Stimulated activated naive CD8-positive, alpha-beta T cell treated with anti-CD3 and anti-CD28 coated beads, Interleukin-15, Interleukin-2, amounts not matched to agents 100 U/mL and 50 U/mL, for 24 hours (primary cell): Measurements from ENCODE around the gene IL11.
"Not testable (repeated sequence)": the region's sequence is repeated elsewhere in the genome, so short reads cannot be mapped to it uniquely, and the experiment has no call there.

Experiments
- ATAC-seq: fragments of 150-1000 bp; cut with Tn5 transposase; one replicate; pipeline ENCODE4 v1.10.0; 2021
- DNase-seq: peaks from one replicate; pipeline ENCODE4 v3.0.0; 2021

IL11 gene

DNA sequence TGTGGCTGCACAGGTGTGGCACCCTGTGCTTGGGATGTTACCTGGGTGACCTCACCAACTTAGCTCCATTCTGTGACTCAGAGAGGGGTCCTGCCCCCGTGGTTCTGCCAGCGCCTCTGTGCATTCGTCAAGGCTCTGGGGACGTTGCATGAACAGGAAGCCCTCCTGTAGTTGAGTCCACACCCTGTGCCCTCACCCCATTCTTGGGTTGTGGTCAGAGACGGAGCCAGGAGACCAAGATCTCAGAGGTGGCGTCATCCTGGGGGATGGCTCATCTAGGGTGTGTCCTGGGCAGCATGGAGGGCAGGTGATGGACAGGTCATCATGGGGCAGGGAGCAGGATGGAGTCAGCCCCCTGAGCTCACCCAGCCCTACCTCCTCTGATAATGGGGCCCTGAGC, 18.2 kb downstream of the IL11 start:
- no peak for DNase-seq
- no peak for ATAC-seq

GRCh38 chr19:55350620-55351315, 19.5 kb downstream of the IL11 start:
- no peak for ATAC-seq
- DNase-seq = no peak

GRCh38 chr19:55348317-55349034, 21.8 kb downstream of the IL11 start:
- ATAC-seq = no peak
- no peak for DNase-seq

- DNase-seq = no peak
- ATAC-seq = no peak
These were observed 22.7 kb downstream of the IL11 start for GRCh38 chr19:55347442-55348009.

DNA sequence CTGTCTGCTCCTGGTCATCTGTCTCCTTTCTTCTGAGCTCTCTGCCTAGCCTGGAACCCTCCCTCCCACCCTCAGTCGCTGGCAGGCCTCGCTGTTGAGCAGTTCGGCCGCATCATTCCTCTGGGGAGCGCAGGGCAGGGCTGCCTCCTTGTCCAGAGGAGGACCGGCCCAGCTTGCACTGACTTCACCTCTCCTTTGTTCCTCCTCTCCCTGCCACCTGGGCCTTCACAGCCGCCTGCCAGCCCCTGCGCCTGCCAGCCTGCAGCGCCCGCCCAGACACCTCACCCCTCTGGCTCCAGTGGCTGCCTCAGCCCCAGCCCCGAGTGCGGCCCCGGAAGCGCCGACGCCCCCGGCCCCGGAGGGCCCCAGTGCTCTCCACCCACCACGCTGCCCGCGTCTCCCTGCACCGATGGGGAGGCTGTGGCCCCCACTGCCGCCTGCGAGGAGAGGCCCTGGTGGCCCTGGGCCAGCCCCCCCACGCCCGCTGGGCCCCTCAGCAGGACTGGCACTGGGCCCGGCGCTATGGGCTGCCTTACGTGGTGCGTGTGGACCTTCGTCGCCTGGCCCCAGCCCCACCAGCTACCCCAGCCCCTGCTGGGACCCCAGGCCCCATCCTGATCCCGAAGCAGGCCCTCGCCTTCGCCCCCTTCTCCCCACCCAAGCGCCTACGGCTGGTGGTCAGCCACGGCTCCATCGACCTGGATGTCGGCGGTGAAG, 23.4 kb downstream of the IL11 start:
- no peak for DNase-seq
- no peak for ATAC-seq

DNA sequence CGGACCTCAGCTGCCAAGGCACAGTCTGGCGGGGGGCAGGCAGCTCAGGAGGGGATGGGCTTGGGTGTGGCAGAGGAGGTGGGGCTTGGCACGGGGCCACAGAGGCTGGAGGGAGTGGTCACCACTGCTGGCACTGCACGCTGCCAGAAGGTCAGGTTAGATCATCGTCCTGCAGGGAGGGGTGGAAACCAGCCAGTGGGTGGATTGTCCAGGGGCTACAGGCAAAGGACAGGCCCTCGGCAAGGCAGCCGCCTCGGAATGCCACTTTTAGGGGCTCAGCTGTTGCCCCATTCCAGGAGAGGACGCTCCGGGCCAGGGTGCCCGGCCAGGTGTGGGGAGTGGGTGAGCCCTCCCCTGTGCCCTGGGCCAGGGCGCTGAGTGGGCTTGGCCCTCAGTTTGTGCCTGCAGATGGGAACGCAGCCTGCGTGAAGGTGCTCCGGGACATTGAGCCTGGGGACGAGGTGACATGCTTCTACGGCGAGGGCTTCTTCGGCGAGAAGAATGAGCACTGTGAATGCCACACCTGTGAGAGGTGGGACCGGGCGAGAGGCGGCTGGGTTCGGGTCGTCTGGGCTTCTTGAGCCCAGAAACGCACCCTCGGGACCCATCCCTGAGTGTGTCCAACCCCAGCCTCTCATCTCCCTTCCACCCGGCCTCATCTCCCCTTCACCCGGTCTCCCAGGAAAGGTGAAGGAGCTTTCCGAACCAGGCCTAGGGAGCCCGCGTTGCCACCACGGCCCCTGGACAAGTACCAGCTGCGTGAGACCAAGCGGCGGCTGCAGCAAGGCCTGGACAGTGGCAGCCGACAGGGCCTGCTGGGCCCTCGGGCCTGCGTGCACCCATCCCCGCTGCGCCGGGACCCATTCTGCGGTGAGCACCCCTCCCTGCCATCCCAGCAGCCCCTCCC, 24.2 kb downstream of the IL11 start:
- DNase-seq (no peak), ATAC-seq (no peak)

GRCh38 chr19:55345101-55345817, 25.0 kb downstream of the IL11 start:
- ATAC-seq = no peak
- no peak for DNase-seq

- DNase-seq = no peak
- ATAC-seq = no peak
These were observed 25.8 kb downstream of the IL11 start for GRCh38 chr19:55344444-55344843.

- ATAC-seq = no peak
- DNase-seq = no peak
These were observed 28.4 kb downstream of the IL11 start for GRCh38 chr19:55341595-55342531.

DNA sequence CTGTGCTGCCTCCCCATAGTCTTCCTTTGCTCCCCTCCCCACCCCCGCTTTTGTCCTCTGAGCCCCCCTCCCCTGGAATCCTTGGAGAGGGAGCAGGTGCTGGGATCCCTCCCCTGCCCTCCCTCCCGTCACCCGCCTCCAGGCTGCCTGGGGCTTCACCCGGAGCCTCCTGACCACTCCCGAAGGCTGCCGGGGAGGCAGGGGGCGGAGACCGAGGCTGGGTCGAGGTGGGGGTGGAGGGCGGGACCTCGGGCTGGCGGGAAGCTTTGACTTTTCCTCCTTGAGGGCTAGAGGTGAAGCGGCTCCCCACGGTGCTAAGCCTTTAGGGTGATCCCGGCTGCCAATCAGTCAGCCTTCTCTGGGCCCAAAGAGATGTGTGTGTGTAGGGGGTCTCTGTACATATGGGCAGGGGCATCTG, 29.1 kb downstream of the IL11 start:
- ATAC-seq (peak; percentile 3), DNase-seq (peak; percentile 85)

- ATAC-seq (no peak), DNase-seq (peak; percentile 48)
These were observed 29.5 kb downstream of the IL11 start for GRCh38 chr19:55340784-55341147.

DNA sequence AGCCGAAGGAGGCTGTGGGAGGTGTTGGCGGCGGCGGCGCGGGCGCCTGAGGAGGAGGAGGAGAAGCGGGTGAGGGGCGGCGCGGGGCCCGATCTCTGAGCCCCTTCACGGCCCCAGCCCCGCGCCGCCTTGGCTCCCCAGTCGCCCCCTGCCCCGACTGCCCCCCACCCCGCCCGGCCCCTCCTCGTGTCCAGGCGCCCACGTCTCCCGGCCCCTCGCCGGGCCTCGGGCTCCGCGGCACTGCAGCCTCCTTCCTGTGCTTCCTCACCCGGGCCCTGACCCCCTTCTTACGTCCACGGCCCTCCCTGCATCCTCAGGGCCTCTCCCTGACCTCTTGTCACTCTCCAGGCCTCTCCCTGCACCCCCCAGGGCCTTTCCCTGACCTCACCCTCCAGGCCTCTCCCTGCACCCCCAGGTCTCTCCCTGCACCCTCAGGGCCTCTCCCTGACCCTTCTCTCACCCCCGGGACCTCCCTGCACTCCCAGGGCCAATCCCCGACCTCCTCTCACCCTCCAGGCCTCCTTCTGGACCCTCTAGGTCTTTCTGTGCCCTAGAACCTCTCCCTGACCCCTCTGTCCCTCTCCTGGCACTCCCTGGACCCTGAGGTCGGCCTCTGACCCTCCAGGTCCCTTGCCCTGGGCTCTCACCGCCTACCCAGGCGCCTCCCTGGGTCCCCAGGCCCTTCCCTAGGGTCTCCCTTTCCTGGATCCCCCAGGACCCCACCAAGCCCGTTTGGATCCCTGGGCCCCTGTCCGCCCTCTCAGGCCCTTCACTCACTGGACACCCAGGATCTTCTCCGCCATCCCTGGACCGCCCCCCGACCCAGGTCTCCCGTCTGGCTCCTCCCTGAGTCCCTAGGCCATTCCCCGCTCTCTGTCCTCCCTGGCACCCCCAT, 30.1 kb downstream of the IL11 start:
- peak; percentile 53 for DNase-seq
- no peak for ATAC-seq

GRCh38 chr19:55339105-55339888, 31.0 kb downstream of the IL11 start, which contains the start of gene KMT5C:
Gene KMT5C (plus strand): TSS chr19:55339876. CDS start chr19:55341937, 2,061 bp downstream.
- DNase-seq = peak; percentile 100
- peak; percentile 87 for ATAC-seq

- no peak for ATAC-seq
- no peak for DNase-seq
These were observed 34.2 kb downstream of the IL11 start for GRCh38 chr19:55336101-55336500.

- ATAC-seq (no peak), DNase-seq (no peak)
These were observed 36.4 kb downstream of the IL11 start for GRCh38 chr19:55333870-55334269.

- DNase-seq, ATAC-seq: not testable (repeated sequence)
These were observed 40.5 kb downstream of the IL11 start for GRCh38 chr19:55329791-55330190.

GRCh38 chr19:55328774-55329318, 41.4 kb downstream of the IL11 start:
- not testable (repeated sequence) for DNase-seq, ATAC-seq

DNA sequence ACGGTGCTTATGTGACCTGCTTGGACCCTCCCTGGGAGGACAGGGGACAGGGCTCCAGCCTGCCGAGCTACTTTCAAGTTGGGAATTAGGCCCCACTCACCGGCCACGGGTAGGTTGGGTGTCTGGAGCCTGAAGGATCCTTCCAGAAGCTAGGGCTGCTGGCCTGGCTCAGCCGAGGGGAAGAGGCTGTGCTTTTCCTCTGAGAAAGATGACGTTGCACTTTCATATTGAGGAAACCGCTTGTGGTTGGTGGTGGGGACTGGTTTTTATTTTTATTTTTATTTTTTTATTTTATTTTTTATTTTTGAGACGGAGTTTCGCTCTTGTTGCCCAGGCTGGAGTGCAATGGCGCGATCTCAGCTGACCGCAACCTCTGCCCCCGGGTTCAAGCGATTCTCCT, 45.1 kb downstream of the IL11 start, which contains the start of gene TMEM150B:
TMEM150B (minus strand) TSS at position 170 of the 400 bp plus-strand sequence. CDS start 4,305 bp downstream, outside the sequence.
- ATAC-seq = no peak

More for the DNA sequence above, 45.1 kb downstream of the IL11 start, which contains the start of gene TMEM150B:
- no peak for DNase-seq
